ENCODE measurements around the gene KCTD16. TPM values are rescaled to one million over a fixed set of nuclear protein-coding genes. Genes with fewer than 3 reads are reported as not detected.

The KCTD16 gene
- total RNA-seq, 2 donors from 2014 or later, result 3.4 to 4.3 TPM

DNA sequence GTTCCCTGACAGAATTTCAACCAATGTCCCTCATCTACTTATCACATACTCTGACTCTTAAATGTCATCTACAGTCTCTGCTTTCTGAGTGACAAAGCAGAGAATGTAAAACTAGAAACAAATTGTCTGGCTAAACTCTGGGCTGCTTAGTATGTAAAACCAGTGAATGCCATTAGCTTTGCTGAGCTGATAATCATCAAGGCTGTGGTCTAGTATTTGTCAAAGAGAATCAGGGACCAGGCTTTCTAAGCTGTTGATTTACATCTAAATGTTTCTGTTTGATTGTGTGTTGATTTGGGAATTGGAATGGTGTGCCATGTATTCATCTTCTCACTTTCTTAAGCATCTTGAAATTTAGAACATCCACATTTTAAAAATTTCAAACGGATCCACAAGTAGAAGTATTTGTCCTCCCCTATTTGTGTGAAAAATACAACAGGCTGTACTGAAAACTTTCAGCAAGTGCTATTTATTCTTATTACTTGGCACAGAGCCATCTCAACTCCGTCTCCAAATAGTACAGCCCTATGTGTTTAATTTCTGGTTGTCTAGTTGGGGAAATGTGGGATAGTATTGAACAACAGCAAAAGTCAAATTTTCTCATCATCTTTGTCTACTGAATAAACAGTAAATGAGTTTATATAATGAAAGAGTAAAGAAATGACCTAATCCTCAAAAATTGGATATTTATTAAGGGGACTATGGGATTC, 251.5 kb downstream of the KCTD16 start:
- H3K9me3 ChIP-seq, result no peaks in the 10 kb centered on the region
- intact Hi-C loops (cut with DNase I), result no loop called here
- H3K4me1 ChIP-seq, result peaks cover 15% of the 10 kb centered on the region
- H3K36me3 ChIP-seq (replicated peaks in 1 of 2; ENCODE audit: insufficient read depth in 1 of 2, low read depth in 2 of 2), result no peaks in the 10 kb centered on the region
- WGBS, 2 donors, result 37 to 47% methylated on average over 2 of the region's 2 CpGs
- H3K27ac ChIP-seq, result peak overlapping the region in 1 of 4 donors; percentile 13
- DNase-seq (no peak), ATAC-seq (no peak)
- no peaks in the 10 kb centered on the region for H3K27me3 ChIP-seq
- no peak overlapping the region for H3K4me3 ChIP-seq
- TF ChIP-seq POLR2A (IDR thresholded peaks at IDR 0.05), result no peak
- TF ChIP-seq, protein P1, sequence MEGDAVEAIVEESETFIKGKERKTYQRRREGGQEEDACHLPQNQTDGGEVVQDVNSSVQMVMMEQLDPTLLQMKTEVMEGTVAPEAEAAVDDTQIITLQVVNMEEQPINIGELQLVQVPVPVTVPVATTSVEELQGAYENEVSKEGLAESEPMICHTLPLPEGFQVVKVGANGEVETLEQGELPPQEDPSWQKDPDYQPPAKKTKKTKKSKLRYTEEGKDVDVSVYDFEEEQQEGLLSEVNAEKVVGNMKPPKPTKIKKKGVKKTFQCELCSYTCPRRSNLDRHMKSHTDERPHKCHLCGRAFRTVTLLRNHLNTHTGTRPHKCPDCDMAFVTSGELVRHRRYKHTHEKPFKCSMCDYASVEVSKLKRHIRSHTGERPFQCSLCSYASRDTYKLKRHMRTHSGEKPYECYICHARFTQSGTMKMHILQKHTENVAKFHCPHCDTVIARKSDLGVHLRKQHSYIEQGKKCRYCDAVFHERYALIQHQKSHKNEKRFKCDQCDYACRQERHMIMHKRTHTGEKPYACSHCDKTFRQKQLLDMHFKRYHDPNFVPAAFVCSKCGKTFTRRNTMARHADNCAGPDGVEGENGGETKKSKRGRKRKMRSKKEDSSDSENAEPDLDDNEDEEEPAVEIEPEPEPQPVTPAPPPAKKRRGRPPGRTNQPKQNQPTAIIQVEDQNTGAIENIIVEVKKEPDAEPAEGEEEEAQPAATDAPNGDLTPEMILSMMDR (IDR thresholded peaks at IDR 0.05), result no peak

- peaks cover 17% of the 10 kb centered on the region for H3K4me1 ChIP-seq
- H3K27ac ChIP-seq, result no peak overlapping the region
- peak; percentile 19 for ATAC-seq
- WGBS, 2 donors, result 55 to 58% methylated on average over 1 of the region's 1 CpG
- no peak for DNase-seq
- intact Hi-C loops (cut with DNase I), result no loop called here
- H3K36me3 ChIP-seq (replicated peaks in 1 of 2; ENCODE audit: insufficient read depth in 1 of 2, low read depth in 2 of 2), result no peaks in the 10 kb centered on the region
- no peaks in the 10 kb centered on the region for H3K9me3 ChIP-seq
- TF ChIP-seq, protein P1 (IDR thresholded peaks at IDR 0.05), result no peak
- H3K27me3 ChIP-seq, result no peaks in the 10 kb centered on the region
- no peak overlapping the region for H3K4me3 ChIP-seq
Observed at GRCh38 chr5:144427866-144428265, 257.2 kb downstream of the KCTD16 start.

- intact Hi-C loops (cut with DNase I), result no loop called here
- H3K9me3 ChIP-seq, result no peaks in the 10 kb centered on the region
- no peak overlapping the region for H3K27ac ChIP-seq
- H3K4me3 ChIP-seq, result no peak overlapping the region
- no peaks in the 10 kb centered on the region for H3K36me3 ChIP-seq (replicated peaks in 1 of 2; ENCODE audit: insufficient read depth in 1 of 2, low read depth in 2 of 2)
- WGBS, 2 donors, result 4 to 14% methylated on average over 1 of the region's 1 CpG
- no peak for TF ChIP-seq POLR2A (IDR thresholded peaks at IDR 0.05)
- TF ChIP-seq, protein P1 (IDR thresholded peaks at IDR 0.05), result no peak
- H3K27me3 ChIP-seq, result no peaks in the 10 kb centered on the region
- DNase-seq (no peak), ATAC-seq (peak; percentile 17)
- peaks cover 21% of the 10 kb centered on the region for H3K4me1 ChIP-seq
Observed at GRCh38 chr5:144428326-144428725, 257.7 kb downstream of the KCTD16 start.

DNA sequence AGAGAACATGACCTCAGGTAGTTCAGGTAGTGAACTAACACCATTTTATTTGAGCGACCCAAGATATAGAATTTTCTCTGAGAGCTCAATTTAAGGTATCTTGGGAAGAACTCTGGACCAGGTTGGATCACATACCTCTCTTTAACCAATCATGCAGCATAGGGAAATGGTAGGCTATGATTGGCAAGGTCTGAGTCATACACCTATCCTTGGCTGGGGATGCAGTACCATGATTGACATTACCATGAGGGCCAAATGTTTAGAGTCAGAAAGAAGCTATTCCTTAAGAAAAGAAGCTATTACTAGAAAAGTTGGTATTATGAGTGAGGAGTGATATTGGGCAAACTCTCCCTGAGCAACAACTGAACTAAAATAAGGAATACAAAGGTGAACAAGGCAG, 258.7 kb downstream of the KCTD16 start:
- ATAC-seq, result peak; percentile 39
- Histone ChIP-seq H3K9me3 (no peaks in the 10 kb centered on the region), H3K27ac (peak overlapping the region in 3 of 4 donors; percentile 13 to 62 (median 37)), H3K36me3 (replicated peaks in 1 of 2; ENCODE audit: insufficient read depth in 1 of 2, low read depth in 2 of 2) (no peaks in the 10 kb centered on the region), H3K4me1 (peaks cover 32% of the 10 kb centered on the region), H3K27me3 (no peaks in the 10 kb centered on the region), H3K4me3 (no peak overlapping the region)
- 94 to 95% methylated on average over 1 of the region's 1 CpG for WGBS, 2 donors
- DNase-seq, result no peak
- intact Hi-C loops (cut with DNase I), result no loop called here
- no peak for TF ChIP-seq POLR2A (IDR thresholded peaks at IDR 0.05)
- TF ChIP-seq, protein P1 (IDR thresholded peaks at IDR 0.05), result no peak

DNA sequence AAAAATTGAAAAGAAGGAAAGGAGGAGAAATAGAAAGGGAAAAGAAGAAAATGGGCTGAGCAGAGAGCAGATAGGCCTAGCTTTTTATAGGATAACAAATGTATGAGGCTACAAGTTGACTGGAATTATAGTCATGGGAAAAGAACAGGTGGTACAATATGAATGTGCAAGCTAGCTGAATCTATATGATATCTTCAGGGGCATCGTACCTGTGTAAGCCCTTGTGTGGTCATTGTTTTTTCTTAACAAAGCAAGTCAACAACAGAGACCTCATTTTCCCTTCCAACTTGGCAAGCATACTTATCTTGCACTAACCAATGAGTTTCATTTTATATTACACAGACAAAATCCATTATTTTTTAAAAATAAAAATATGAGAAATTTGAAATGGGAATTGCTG, 259.2 kb downstream of the KCTD16 start:
- H3K4me3 ChIP-seq, result no peak overlapping the region
- no peaks in the 10 kb centered on the region for H3K9me3 ChIP-seq
- peaks cover 36% of the 10 kb centered on the region for H3K4me1 ChIP-seq
- 34 to 42% methylated on average over 1 of the region's 1 CpG for WGBS, 2 donors
- intact Hi-C loops (cut with DNase I), result no loop called here
- no peaks in the 10 kb centered on the region for H3K27me3 ChIP-seq
- DNase-seq (no peak), ATAC-seq (peak; percentile 55)
- no peak for TF ChIP-seq POLR2A (IDR thresholded peaks at IDR 0.05)
- TF ChIP-seq, protein P1 (IDR thresholded peaks at IDR 0.05), result no peak
- no peaks in the 10 kb centered on the region for H3K36me3 ChIP-seq (replicated peaks in 1 of 2; ENCODE audit: insufficient read depth in 1 of 2, low read depth in 2 of 2)
- H3K27ac ChIP-seq, result peak overlapping the region in 3 of 4 donors; percentile 13 to 62 (median 37)

All from body of pancreas (tissue), 4 donors.